Left colon (tissue), 2 donors: Measurements from ENCODE around the gene LILRA1. TPM values are rescaled to one million over a fixed set of nuclear protein-coding genes. Genes with fewer than 3 reads are reported as not detected.
"Not testable (repeated sequence)": the region's sequence is repeated elsewhere in the genome, so short reads cannot be mapped to it uniquely, and the experiment has no call there.

ENCODE experiments used
- ATAC-seq: fragments of 200-7000 bp; cut with Tn5 transposase; one replicate; pipeline ENCODE4 v1.9.1; 2020; ENCODE audit warnings: mild to moderate bottlenecking, moderate library complexity
- DNase-seq, 2 donors: peaks; one replicate each; pipeline ENCODE4 v3.0.0-alpha.2; 2020
- intact Hi-C, 2 donors: fragments of 100-400 bp; cut with DNase I in 1 of 2; cut with micrococcal nuclease in 1 of 2; formaldehyde crosslinking; loops; one replicate each; pipeline versions ENCODE4 v1.11.2 to v1.14.0; 2022; cut with DNase I, micrococcal nuclease
- total RNA-seq, 2 donors: library from RNA; stranded (reverse); fragmentation: NEBNext Ultra II Directional; extraction: Animal tissue kit (Norgen Biotek cat#: 25700); gene quantifications; one replicate each; pipeline ENCODE4 v1.2.1, GENCODE V29; 2021
- donor health status: DM: no; HTN: no; CAD: no.
- donor health status: DM: yes; HTN: yes; CAD: no.

The LILRA1 gene
- total RNA-seq, 2 donors from 2014 or later = 0.61 TPM; not detected in 1

- intact Hi-C loops = no loop called here
- no peak for DNase-seq
- no peak for ATAC-seq
These were observed 18.8 kb upstream of the LILRA1 start for GRCh38 chr19:54574527-54575056.

GRCh38 chr19:54575205-54575604, 18.2 kb upstream of the LILRA1 start:
- intact Hi-C loops, ATAC-seq, DNase-seq: not testable (repeated sequence)

GRCh38 chr19:54576411-54576976, 16.9 kb upstream of the LILRA1 start:
- ATAC-seq = no peak
- intact Hi-C loops = no loop called here
- no peak for DNase-seq

GRCh38 chr19:54577334-54577733, 16.1 kb upstream of the LILRA1 start:
- DNase-seq (no peak), ATAC-seq (no peak)
- intact Hi-C loops = no loop called here

- DNase-seq, ATAC-seq, intact Hi-C loops: not testable (repeated sequence)
These were observed 15.2 kb upstream of the LILRA1 start for GRCh38 chr19:54578268-54578667.

GRCh38 chr19:54586397-54586796, 7.0 kb upstream of the LILRA1 start:
- DNase-seq (no peak), ATAC-seq (no peak)
- intact Hi-C loops = no loop called here

- intact Hi-C loops = no loop called here
- DNase-seq (no peak), ATAC-seq (no peak)
These were observed 6.4 kb upstream of the LILRA1 start for GRCh38 chr19:54587026-54587425.

GRCh38 chr19:54593931-54594626, 647 bp downstream of the LILRA1 start:
- DNase-seq, ATAC-seq, intact Hi-C loops: not testable (repeated sequence)

GRCh38 chr19:54594737-54595136, 1.3 kb downstream of the LILRA1 start:
- no peak for DNase-seq
- intact Hi-C loops = no loop called here
- ATAC-seq = no peak

- ATAC-seq, DNase-seq, intact Hi-C loops: not testable (repeated sequence)
These were observed 2.4 kb downstream of the LILRA1 start for GRCh38 chr19:54595680-54596436.

- DNase-seq (no peak), ATAC-seq (no peak)
- intact Hi-C loops = no loop called here
These were observed 6.8 kb downstream of the LILRA1 start for GRCh38 chr19:54600212-54600611.

- ATAC-seq (no peak), DNase-seq (no peak)
- intact Hi-C loops = no loop called here
These were observed 12.8 kb downstream of the LILRA1 start for GRCh38 chr19:54606230-54606629.

GRCh38 chr19:54606891-54607784, 13.7 kb downstream of the LILRA1 start:
- DNase-seq (no peak), ATAC-seq (no peak)
- intact Hi-C loops = no loop called here

GRCh38 chr19:54607785-54608150, 14.3 kb downstream of the LILRA1 start:
- intact Hi-C loops = no loop called here
- no peak for ATAC-seq
- no peak for DNase-seq

GRCh38 chr19:54608205-54608604, 14.8 kb downstream of the LILRA1 start:
- ATAC-seq (no peak), DNase-seq (no peak)
- intact Hi-C loops = no loop called here

GRCh38 chr19:54608792-54609191, 15.4 kb downstream of the LILRA1 start:
- intact Hi-C loops = no loop called here
- ATAC-seq (no peak), DNase-seq (no peak)

- ATAC-seq (no peak), DNase-seq (no peak)
- intact Hi-C loops = no loop called here
These were observed 15.9 kb downstream of the LILRA1 start for GRCh38 chr19:54609356-54609791.

- DNase-seq (no peak), ATAC-seq (no peak)
- intact Hi-C loops = no loop called here
These were observed 19.0 kb downstream of the LILRA1 start for GRCh38 chr19:54612428-54612827.

GRCh38 chr19:54614726-54615125, 21.3 kb downstream of the LILRA1 start:
- DNase-seq (no peak), ATAC-seq (no peak)
- intact Hi-C loops = no loop called here
